GM12891 (cell line): Measurements from ENCODE around the gene RGPD4.

Source experiments
- POLR2A ChIP-seq: IDR thresholded peaks from 2 replicates; pipeline ENCODE4 v1.6.1; 2011; ENCODE audit warnings: low read depth, low read length, control low read depth
- POLR2AphosphoS5 ChIP-seq: IDR thresholded peaks from 2 replicates; pipeline ENCODE4 v1.6.1; 2011; ENCODE audit warnings: low read depth, low read length, control low read depth
- POU2F2 ChIP-seq: IDR thresholded peaks from 2 replicates; pipeline ENCODE4 v1.6.1; 2011; ENCODE audit warnings: low read depth, mild to moderate bottlenecking, control low read depth, low read length, moderate library complexity
- SPI1 ChIP-seq: IDR thresholded peaks from 2 replicates; pipeline ENCODE4 v1.6.1; 2011; ENCODE audit warnings: low read depth, low read length, control low read depth
- TAF1 ChIP-seq: IDR thresholded peaks from 2 replicates; pipeline ENCODE4 v1.6.1; 2011; ENCODE audit warnings: low read depth, low read length, control low read depth

GRCh38 chr2:107807988-107808387, 18.7 kb upstream of the RGPD4 start:
- TF ChIP-seq POLR2AphosphoS5: no peak
- TF ChIP-seq POU2F2: no peak
- TF ChIP-seq TAF1: no peak
- TF ChIP-seq POLR2A: no peak
- TF ChIP-seq SPI1: no peak
